ENCODE results near the gene MAP3K5.
"Not testable (repeated sequence)": the region's sequence is repeated elsewhere in the genome, so short reads cannot be mapped to it uniquely, and the experiment has no call there.

MAP3K5 gene

DNA sequence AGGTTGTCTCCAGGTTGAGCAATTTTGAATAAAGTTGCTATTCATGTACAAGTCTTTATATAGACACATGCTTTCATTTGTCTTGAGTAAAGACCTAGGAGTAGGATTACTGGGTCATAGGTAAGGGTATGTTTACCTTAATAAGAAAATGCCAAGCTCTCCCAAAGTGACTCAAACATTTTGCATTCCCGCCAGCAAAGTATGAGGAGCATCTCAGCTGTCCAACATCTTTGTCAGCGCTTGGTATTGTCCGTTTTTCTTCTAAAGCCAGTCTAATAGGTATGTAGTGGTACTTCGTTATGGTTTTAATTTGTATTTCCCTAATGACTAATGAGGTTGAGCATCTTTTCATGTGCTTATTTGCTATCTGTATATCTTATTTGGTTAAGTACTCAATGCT, 67.2 kb downstream of the MAP3K5 start:
- no peak for DNase-seq (ENCODE audit: low spot score)

DNA sequence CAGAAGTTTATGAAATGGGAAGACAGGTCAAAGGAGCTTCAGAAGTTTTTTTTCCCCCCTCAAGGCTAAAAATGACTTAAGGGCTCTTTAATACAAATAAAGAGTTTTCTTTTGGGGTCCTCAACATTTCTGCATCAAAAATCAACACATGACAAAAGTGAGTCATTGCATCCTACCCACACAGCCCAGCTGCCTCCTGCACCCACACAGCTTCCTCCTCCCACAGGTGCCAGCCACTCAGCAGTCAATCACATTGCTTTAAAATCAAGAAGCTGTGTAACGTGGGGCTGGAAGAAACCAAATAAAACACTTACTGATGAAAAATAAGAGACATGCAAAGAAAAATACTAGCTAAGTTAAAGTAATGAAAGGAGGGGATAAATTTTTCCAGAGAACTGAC, 68.5 kb downstream of the MAP3K5 start:
- DNase-seq (ENCODE audit: low spot score) = no peak

DNA sequence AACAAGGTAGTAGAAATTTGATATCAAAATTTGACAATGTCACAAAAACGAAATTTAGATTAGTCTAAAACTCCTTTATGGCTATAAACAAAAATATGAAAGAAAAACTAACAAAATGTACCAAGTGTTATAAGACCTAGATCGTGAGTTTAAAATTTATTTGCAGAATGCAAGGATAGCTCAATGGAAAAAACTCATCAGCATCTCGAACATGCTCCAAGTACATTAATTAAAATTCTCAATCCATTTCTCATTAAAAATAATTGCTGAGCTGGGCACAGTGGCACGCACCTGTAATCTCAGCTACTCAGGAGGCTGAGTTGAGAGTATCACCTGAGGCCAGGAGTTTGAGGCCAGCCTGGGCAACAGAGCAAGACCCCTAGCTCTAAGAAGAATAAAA, 70.8 kb downstream of the MAP3K5 start:
- no peak for DNase-seq (ENCODE audit: low spot score)

DNA sequence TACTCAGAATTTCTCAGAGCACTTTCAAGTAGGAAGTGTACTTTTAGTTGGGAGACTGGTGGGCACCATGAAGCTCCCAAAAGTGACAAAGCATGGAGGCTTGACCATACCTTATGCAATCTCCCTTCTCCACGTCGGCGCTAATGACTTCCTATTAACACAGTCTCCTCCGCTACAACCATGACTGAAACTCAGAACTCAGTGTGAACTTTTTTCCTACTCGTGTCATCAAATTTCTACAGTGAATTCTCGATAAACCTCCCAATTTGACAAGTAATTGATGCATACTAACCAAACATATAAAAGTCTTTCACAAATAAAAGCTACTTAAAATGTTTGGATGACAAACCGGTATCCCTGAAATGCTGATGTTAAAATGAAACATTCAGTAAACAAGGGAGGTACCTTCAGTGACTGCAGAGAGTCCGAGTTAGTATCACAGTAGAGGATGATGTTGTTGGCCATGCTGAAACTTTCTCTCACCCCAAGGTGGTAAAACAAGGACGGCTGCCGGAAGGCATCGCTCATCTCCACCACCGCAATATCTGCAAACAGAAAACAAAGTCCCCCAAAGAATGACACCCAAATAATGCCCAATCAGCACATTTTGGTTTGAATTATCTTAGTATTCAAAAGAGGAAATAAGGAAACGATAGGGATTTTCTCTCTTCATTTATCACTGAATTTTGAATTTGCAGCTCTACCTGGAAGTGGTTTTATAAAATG, 72.1 kb downstream of the MAP3K5 start:
- no peak for DNase-seq (ENCODE audit: low spot score)

DNA sequence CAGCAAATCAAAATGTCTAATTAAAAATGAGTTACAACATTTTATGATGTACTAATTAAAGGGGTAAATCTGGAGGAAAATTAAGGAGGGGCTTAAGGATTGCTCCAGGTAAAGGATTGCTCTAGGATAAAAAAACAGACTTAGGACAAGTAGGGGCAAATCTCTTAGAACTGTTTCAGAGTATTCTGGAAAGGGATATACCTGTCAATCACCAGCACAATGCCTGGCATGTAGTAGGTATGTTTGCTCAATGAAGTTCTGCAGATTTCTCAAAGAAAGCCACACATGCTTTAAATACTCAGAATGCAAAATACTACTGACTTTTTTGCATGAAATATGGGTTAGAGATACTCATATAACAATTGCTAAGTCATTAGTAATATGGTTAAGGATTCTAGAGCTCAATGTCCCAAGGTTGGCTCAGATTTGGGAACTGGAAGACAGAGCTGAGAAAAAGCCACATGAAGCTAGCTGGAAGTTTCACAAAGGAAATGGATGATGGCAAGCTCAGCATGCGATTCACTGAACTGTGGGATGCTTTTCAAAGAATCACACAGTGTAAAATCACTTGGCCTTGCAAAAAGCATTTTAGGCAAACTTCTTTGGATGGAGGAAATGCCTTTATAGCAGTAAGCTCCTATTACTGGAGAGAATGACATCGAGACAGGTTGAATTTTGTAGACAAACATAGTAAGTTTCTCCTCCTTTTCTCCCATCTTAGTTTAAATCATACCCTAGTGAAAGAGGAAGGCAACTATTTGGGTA, 72.8 kb downstream of the MAP3K5 start:
- DNase-seq (ENCODE audit: low spot score) = no peak

DNA sequence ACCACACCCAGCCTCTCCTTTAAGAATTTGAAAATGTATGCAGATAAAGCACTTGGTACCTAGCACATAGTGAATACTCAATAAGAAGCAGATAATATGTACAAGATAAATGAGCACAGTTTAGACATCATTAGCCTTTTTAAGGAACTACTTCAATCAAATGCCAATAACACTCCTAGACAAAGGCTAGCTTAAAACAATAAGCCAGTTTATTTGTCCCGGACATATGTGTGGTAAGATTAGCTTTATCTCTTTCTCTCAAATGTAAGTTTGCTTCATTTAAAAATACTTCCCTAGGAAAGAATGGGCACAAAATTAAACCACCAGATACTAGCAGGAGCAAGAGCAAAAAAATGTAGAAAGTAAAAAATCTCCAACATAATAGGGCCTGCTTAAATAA, 73.8 kb downstream of the MAP3K5 start:
- no peak for DNase-seq (ENCODE audit: low spot score)

DNA sequence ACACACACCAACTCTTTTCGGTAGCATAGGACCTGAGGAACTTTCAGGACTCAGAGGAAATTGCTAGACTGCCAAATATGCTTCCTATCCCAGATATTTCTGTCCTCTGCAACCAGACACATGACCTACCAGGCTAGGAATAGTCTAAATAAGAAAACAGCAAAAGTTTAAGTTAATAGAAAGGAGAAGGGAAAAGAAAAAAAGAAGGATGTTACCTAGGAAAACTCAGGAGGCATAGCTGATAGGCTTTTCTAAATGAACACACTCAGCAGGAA, 74.6 kb downstream of the MAP3K5 start:
- DNase-seq (ENCODE audit: low spot score) = no peak

DNA sequence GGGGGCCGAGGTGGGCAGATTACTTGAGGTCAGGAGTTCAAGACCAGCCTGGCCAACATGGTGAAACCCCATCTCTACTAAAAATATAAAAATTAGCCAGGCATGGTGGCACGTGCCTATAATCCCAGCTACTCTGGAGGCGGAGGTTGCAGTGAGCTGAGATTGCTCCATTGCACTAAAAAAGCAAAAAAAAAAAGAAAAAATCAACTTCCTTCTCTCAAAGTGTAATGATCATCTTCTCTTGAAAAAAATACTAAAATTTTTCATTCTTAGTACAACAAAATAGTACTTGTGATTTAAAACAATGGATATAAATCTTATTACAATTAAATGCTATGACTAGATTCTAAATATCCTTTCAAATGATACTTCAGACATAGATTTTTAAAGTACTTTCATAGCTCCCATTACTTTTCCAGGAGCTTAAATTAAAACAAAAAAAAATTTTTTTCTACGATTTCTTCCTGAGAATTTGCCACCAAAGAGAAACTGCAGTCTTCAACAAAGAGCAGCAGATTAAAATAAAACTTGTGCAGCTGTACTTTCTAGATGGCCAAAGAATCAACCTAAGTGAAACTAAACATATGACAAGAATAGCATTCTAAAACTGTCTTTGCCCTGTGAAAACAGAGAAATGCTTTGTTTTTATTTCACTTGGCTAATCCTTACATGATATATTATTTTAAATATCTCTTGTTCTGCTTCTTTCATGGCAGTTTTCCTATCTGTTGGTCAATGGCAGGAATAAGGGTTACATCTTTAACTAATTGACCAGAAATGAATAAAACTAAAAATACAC, 75.2 kb downstream of the MAP3K5 start:
- DNase-seq (ENCODE audit: low spot score) = no peak

DNA sequence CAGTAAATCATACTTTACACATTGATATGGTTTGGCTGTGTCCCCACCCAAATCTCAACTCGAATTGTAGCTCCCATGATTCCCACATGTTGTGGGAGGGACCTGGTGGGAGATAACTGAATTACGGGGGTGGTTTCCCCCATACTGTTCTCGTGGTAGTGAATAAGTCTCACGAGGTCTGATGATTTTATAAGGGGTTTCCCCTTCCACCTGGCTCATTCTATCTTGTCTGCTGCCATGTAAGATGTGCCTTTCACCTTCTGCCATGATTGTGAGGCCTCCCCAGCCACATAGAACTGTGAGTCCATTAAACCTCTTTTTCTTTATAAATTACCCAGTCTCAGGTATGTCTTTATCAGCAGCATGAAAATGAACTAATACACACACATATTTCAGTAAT, 79.6 kb downstream of the MAP3K5 start:
- DNase-seq (ENCODE audit: low spot score) = not testable (repeated sequence)

DNA sequence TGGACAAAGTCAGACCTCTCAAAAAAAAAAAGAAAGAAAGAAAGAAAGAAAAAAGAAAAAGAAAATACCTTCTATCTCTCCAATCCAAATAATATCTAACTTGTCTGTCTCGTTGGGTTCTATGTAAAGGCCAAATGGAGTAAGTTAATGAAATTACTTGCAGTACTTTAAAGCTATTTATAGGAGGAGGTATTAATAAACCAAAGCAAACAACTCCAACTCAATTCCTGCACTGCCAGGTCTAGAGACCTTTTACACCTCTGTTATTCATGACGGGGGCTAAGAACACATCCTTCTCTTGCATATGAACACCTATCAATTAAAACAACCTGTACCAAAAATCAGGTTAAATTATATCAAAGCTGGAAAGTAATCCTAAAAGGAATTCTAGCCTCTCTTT, 80.6 kb downstream of the MAP3K5 start:
- no peak for DNase-seq (ENCODE audit: low spot score)

DNA sequence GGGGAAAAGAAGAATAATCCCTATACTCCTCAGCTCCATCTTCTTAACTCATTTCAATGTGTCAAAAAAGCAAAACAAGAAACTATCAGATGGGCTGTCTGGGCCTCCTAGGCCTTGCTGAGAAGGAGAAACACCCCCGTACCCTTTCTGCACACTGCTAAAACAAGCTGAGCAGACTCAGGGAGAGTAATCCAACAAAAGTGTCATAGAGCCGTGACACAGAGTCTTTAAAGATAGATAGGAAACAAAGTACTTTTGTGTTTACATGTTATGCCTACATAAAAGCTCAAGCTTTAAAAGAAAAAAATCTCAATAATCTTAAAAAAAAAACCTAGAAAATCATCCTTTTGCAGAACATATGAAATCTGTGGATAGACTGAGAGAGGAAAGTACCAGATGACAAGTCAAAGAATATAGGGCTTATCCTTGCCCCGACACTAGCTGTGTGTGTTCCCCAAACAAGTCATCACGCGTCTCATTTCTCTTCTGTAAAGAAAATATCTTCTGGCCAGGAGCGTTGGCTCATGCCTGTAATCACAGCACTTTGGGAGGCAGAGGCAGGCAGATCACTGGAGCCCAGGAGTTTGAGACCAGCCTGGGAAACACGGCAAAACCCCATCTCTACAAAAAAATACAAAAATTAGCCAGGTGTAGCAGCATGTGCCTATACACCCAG, 81.3 kb downstream of the MAP3K5 start:
- no peak for DNase-seq (ENCODE audit: low spot score)

DNA sequence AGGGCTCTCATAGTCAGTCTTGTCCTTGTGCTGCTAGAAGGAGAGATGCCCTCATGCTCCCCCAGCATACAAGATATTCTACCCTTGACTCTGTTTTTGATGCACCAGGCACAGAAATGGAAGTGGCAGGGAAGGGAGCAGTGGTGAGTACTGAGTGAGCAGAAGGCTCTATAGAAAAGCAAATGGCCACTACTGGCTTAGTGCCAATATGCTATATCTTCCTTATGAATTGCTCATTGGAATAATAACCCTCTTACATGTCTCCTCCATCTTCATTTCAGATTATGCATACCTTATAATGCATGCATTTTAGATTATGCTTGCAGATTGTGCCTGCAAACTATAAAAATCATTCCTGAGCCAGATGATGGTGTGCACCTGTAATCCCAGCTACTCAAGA, 82.8 kb downstream of the MAP3K5 start:
- DNase-seq (ENCODE audit: low spot score) = no peak

DNA sequence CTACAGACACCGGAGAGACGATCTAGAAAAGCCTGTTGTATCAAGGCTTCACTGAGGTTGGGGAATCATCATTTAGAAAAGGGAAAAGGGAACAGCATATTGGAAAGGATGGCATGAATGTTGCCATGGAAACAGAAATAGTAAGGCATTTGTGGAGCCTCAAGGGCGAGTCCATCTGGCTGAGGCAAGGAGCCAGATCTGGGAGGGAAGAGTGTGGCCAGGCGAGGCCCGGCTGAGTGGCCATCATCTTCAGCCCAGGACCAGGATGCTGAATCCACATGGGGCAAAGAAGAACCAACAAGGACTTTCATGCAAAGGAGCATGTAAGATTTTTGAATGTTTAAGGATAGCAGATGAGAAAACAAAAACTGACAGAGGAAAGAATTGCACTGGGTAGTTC, 85.8 kb downstream of the MAP3K5 start:
- DNase-seq (ENCODE audit: low spot score) = no peak

DNA sequence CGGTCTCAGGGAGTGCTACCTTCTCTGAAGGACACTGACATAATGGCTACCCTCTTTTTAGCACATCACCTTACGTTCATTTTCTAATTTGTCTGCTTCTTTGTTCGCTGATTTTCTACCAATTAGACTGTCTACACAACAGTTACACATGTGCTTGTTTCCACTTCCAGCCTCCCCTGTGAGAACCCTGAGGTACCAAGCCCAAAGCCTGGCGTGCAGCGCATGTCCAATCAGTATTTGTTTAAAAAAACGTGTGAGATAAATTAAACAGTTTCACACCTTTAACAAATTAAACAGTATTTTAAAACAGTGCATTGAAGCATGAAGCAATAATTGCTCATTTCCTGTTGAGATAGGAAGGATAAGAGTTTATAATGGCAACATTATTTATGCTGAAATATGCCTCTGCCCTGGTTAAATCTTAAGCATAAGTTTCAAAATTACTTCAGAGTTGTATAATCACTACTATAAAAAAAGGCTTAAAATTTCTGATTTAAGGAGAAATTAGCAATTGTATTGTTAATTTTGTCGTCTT, 88.9 kb downstream of the MAP3K5 start:
- no peak for DNase-seq (ENCODE audit: low spot score)

DNA sequence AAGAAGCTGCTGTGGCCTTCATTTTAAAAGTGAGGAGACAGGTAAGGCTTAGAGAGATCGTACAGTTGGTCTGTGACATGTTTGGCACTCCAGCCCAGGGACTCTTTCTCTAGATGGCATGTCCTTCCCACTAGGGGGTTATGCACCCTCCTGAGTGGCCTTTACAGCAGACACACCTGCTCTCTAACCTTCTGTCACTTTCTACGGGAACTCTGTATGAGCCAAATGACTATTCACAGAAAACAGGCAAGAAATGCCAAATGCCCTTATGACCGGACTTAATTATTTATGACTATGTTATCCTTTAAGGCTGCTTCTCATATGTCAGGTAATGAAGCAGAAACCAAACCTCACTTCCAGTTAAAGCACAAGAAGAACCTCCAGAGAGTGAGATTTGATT, 91.2 kb downstream of the MAP3K5 start:
- no peak for DNase-seq (ENCODE audit: low spot score)

DNA sequence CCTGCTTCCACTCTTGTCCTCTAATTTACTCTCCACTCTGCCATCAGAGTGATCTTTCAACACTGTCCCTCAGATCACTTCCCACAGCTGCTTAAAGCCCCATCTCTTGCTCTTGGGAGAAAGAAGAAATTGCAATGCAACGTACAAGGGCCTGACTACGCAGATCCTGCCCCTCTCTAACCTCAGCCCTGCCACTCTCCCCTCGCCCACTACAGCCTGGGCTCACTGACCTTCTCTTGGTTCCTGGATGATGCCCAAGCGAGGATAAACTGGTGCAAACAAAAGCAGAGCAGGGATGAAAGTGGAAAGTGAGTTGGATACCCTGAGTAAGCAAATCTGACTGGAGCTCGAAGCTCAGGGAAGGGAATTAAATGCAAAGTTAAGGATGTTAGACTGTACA, 92.9 kb downstream of the MAP3K5 start:
- DNase-seq (ENCODE audit: low spot score) = no peak

DNA sequence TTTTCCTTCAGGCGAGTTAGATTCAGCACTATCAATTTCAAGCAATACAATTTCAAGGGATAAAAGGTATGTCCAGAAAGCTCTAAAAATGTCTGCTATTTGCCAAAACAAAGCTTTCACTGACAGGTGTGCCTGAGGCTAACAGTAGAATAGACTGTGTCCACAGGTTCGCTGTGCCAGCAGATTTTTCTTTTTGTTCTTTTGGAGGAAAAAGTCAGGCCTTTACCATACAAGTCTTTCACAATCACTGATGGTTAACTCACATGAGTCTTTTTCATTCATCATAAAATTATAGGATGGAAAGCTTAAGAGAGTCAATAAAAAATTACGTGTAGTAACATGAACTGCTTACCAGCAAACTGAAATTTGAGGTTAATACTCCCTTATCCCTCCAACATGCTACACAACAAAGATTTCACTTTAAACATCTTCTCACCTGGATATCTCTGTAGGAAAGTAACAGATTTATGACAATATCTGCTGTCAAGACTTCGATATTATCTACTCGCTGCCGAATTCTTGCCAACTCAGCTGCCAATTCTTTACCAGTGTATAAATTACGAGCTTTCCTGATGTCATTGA, 95.4 kb downstream of the MAP3K5 start:
- DNase-seq (ENCODE audit: low spot score) = no peak

DNA sequence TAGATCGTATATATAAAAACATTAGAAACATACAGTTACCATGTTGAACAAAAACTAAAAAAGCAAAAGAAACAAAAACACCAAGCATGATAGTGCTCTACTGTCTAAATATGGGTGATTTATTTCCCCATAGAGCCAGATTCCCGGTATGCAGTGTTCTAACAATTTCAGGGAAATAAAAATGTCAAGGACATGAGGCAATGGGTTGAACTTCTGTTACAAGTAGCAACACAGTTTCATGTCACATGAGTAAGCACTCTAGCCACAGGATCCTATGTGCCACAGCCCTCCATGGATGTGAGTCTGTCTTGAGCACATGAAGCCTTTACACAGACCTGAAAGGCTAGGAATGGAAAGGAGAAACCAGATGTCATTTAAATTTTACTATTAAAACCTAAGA, 96.0 kb downstream of the MAP3K5 start:
- no peak for DNase-seq (ENCODE audit: low spot score)

DNA sequence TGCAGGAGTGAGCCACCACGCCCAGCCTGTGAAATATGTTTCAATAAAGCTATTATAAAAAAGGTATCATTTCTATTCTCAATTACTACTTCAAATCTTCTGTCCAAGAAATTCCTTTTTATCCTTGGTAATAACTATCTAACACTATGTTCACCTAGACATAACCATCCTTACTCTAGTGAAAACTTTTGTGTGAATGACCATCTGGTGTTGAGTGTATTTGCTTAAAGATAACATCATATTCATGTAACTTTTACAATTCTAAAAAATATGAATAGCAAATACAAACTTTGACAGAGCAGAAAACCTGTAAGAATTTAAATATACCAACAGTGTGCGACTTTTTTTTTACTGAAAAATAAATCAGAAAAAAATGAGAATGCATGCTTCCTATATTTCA, 96.9 kb downstream of the MAP3K5 start:
- no peak for DNase-seq (ENCODE audit: low spot score)

DNA sequence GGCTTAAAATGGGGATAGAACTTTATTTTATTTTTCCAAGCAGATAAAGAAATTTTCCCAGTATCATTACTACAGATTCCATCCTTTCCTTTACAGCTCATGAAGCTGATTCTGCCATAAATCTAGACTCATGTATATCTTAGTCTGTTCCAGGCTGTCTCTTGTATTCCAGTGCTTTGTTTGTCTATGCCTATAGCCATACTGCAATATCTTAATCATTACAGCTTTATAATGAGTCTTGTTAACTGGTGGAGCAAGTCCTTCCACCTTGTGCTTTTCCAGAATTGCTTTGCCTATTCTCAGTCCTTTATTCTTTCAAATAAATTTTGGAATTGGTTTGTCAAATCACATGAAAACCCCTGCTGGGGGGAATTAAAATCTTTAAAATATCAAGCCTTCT, 99.2 kb downstream of the MAP3K5 start:
- DNase-seq (ENCODE audit: low spot score) = no peak

DNA sequence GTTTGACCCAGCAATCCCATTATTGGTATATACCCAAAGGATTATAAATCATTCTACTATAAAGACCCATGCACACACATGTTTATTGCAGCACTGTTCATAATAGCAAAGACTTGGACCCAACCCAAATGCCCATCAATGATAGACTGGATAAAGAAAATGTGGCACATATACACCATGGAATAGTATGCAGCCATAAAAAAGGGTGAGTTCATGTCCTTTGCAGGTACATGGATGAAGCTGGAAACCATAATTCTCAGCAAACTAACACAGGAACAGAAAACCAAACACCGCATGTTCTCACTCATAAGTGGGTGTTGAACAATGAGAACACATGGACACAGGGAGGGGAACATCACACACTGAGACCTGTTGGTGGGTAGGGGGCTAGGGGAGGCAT, 104.4 kb downstream of the MAP3K5 start:
- not testable (repeated sequence) for DNase-seq (ENCODE audit: low spot score)

DNA sequence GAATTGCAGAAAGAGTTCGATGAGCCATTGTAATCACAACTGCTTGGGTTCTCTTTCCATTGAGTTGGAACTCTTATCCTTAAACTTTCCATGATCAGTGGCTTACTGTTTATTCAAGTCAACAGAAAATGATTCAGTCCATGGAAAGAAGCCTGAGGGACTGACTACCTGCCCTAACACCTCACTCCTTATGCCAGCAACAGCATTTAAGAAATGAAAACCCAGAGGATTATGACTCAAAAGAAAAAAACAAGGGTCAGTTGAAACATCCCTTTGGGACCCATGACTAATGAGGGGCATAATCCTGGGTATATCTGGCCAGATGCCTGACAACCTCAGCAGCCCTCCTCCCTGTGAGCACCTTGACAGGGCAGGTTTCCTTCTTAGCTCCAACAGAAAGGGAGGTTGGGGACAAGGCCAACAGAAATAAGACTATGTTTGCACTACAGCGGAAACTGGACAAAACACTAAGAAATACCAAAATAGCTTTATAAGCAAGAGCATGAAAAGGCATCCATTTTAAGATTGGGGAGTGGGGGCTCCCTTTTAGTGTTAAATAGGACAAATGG, 106.7 kb downstream of the MAP3K5 start:
- no peak for DNase-seq (ENCODE audit: low spot score)

Measured in left forelimb (tissue), 1 donor.